GM21526 (cell line): ENCODE results near the gene GNAI3.

Source experiments
- ATAC-seq: cut with Tn5 transposase; IDR thresholded peaks from one replicate; pipeline ENCODE4 v1.9.1; 2021; ENCODE audit warnings: moderate library complexity; ENCODE audit not compliant: unreplicated experiment, low FRiP score

Gene GNAI3

GRCh38 chr1:109548321-109549267 is at the start of gene GNAI3:
Gene GNAI3 (plus strand): TSS chr1:109548615. CDS start chr1:109548721, 106 bp downstream.
- peak; percentile 84 for ATAC-seq

GRCh38 chr1:109499081-109499480 is 49.3 kb upstream of the GNAI3 start:
- ATAC-seq, result no peak

GRCh38 chr1:109499661-109500536 is 48.5 kb upstream of the GNAI3 start:
- ATAC-seq, result no peak

- no peak for ATAC-seq
These were observed 47.5 kb upstream of the GNAI3 start for GRCh38 chr1:109500941-109501381.

GRCh38 chr1:109501644-109502363 is 46.6 kb upstream of the GNAI3 start:
- ATAC-seq, result no peak

- ATAC-seq, result no peak
These were observed 46.0 kb upstream of the GNAI3 start for GRCh38 chr1:109502364-109502851.

- ATAC-seq, result no peak
These were observed 44.5 kb upstream of the GNAI3 start for GRCh38 chr1:109503935-109504334.

- ATAC-seq, result no peak
These were observed 43.4 kb upstream of the GNAI3 start for GRCh38 chr1:109504974-109505373.

- no peak for ATAC-seq
These were observed 40.2 kb upstream of the GNAI3 start for GRCh38 chr1:109508001-109508872.

GRCh38 chr1:109508873-109509175 is 39.6 kb upstream of the GNAI3 start:
- ATAC-seq, result no peak

- ATAC-seq, result no peak
These were observed 39.0 kb upstream of the GNAI3 start, which contains the start of gene AMIGO1 for GRCh38 chr1:109509176-109510134. Gene AMIGO1 (minus strand): TSS chr1:109509727. CDS start chr1:109508912, 815 bp downstream.

GRCh38 chr1:109513110-109513710 is 35.2 kb upstream of the GNAI3 start:
- no peak for ATAC-seq

GRCh38 chr1:109514846-109515245 is 33.6 kb upstream of the GNAI3 start:
- no peak for ATAC-seq

GRCh38 chr1:109516872-109517271 is 31.5 kb upstream of the GNAI3 start:
- no peak for ATAC-seq

GRCh38 chr1:109517337-109517736 is 31.1 kb upstream of the GNAI3 start:
- no peak for ATAC-seq

- no peak for ATAC-seq
These were observed 27.1 kb upstream of the GNAI3 start for GRCh38 chr1:109521002-109521951.

GRCh38 chr1:109522026-109522425 is 26.4 kb upstream of the GNAI3 start:
- no peak for ATAC-seq
